ENCODE data around the gene PBX1. TPM values are rescaled to one million over a fixed set of nuclear protein-coding genes. Genes with fewer than 3 reads are reported as not detected.

PBX1 gene
- total RNA-seq, 2 experiments from 2014 or later = not detected

- H3K4me1 Mint-ChIP-seq (ENCODE audit: low read depth) = no peaks in the 10 kb centered on the region
- H3K4me3 Mint-ChIP-seq = no peak overlapping the region
- peaks cover 7% of the 10 kb centered on the region for H3K9me3 Mint-ChIP-seq
- no peaks in the 10 kb centered on the region for H3K27me3 Mint-ChIP-seq
- H3K36me3 Mint-ChIP-seq (ENCODE audit: low read depth) = no peaks in the 10 kb centered on the region
- no peak for TF ChIP-seq CTCF (IDR thresholded peaks at IDR 0.05)
- intact Hi-C loops (cut with micrococcal nuclease) = no loop called here
- H3K27ac Mint-ChIP-seq = no peak overlapping the region
- CTCF ChIA-PET = no interaction called here
- DNase-seq = no peak
- POLR2A ChIA-PET = no interaction called here
- ATAC-seq = no peak
Measured at GRCh38 chr1:164670786-164671185, 111.8 kb downstream of the PBX1 start.

GRCh38 chr1:164671323-164671965 is 112.5 kb downstream of the PBX1 start:
- no peaks in the 10 kb centered on the region for H3K4me1 Mint-ChIP-seq (ENCODE audit: low read depth)
- peaks cover 7% of the 10 kb centered on the region for H3K9me3 Mint-ChIP-seq
- intact Hi-C loops (cut with micrococcal nuclease) = no loop called here
- H3K36me3 Mint-ChIP-seq (ENCODE audit: low read depth) = no peaks in the 10 kb centered on the region
- DNase-seq = no peak
- H3K4me3 Mint-ChIP-seq = no peak overlapping the region
- H3K27me3 Mint-ChIP-seq = no peaks in the 10 kb centered on the region
- TF ChIP-seq CTCF (IDR thresholded peaks at IDR 0.05) = no peak
- POLR2A ChIA-PET = no interaction called here
- ATAC-seq = no peak
- H3K27ac Mint-ChIP-seq = no peak overlapping the region
- CTCF ChIA-PET = no interaction called here

GRCh38 chr1:164671966-164672571 is 113.1 kb downstream of the PBX1 start:
- Mint-ChIP-seq H3K4me3 (no peak overlapping the region), H3K27ac (no peak overlapping the region), H3K9me3 (peaks cover 7% of the 10 kb centered on the region), H3K4me1 (ENCODE audit: low read depth) (no peaks in the 10 kb centered on the region), H3K27me3 (no peaks in the 10 kb centered on the region), H3K36me3 (ENCODE audit: low read depth) (no peaks in the 10 kb centered on the region)
- no peak for ATAC-seq
- DNase-seq = no peak
- intact Hi-C loops (cut with micrococcal nuclease) = no loop called here
- no peak for TF ChIP-seq CTCF (IDR thresholded peaks at IDR 0.05)
- CTCF ChIA-PET = no interaction called here
- POLR2A ChIA-PET = no interaction called here

GRCh38 chr1:164672588-164672987 is 113.6 kb downstream of the PBX1 start:
- peaks cover 7% of the 10 kb centered on the region for H3K9me3 Mint-ChIP-seq
- no peaks in the 10 kb centered on the region for H3K4me1 Mint-ChIP-seq (ENCODE audit: low read depth)
- no peaks in the 10 kb centered on the region for H3K27me3 Mint-ChIP-seq
- intact Hi-C loops (cut with micrococcal nuclease) = no loop called here
- H3K4me3 Mint-ChIP-seq = no peak overlapping the region
- no peaks in the 10 kb centered on the region for H3K36me3 Mint-ChIP-seq (ENCODE audit: low read depth)
- no peak for ATAC-seq
- DNase-seq = no peak
- ChIA-PET POLR2A (no interaction called here), CTCF (interaction anchor here (1.5 kb wide), 1 partner anchor 112 kb away, joined by 4 read pairs; no protein-coding TSS in a partner anchor)
- no peak for TF ChIP-seq CTCF (IDR thresholded peaks at IDR 0.05)
- no peak overlapping the region for H3K27ac Mint-ChIP-seq

GRCh38 chr1:164673584-164674214 is 114.7 kb downstream of the PBX1 start:
- Mint-ChIP-seq H3K27ac (no peak overlapping the region), H3K27me3 (no peaks in the 10 kb centered on the region), H3K4me1 (ENCODE audit: low read depth) (no peaks in the 10 kb centered on the region), H3K36me3 (ENCODE audit: low read depth) (no peaks in the 10 kb centered on the region), H3K4me3 (no peak overlapping the region), H3K9me3 (peaks cover 7% of the 10 kb centered on the region)
- no peak for ATAC-seq
- TF ChIP-seq CTCF (IDR thresholded peaks at IDR 0.05) = peak; percentile 52
- ChIA-PET CTCF (interaction anchor here (1.2 to 1.5 kb wide), 3 partner anchors 21 to 111 kb away, joined by 3 to 4 read pairs (median 3); no protein-coding TSS in a partner anchor), POLR2A (no interaction called here)
- DNase-seq = no peak
- intact Hi-C loops (cut with micrococcal nuclease) = no loop called here

All from activated CD8-positive, alpha-beta T cell treated with anti-CD3 and anti-CD28 coated beads for 36 hours (primary cell).